Bone marrow (tissue), 2 donors: Measurements from ENCODE around the gene BCL2L12.
A peak's percentile ranks its signal among the peaks of the same experiment; 100 is the strongest.
"Not testable (repeated sequence)": the region's sequence is repeated elsewhere in the genome, so short reads cannot be mapped to it uniquely, and the experiment has no call there.

Source experiments
- DNase-seq, 2 donors: peaks; one replicate each; lab custom pipeline; 2025; lab: John Stamatoyannopoulos, UW

The BCL2L12 gene

GRCh38 chr19:49665351-49666119, at the start of gene BCL2L12, which contains the start of gene IRF3:
BCL2L12 (plus strand) TSS chr19:49665933; CDS start chr19:49666693, 760 bp downstream.
IRF3 (minus strand) TSS chr19:49665857; CDS start chr19:49664838, 1,019 bp downstream.
- peak; percentile 90 to 91 for DNase-seq

- DNase-seq, result no peak
These were observed 49.2 kb upstream of the BCL2L12 start for GRCh38 chr19:49616532-49616931.

- no peak for DNase-seq
These were observed 48.8 kb upstream of the BCL2L12 start for GRCh38 chr19:49616945-49617344.

GRCh38 chr19:49617860-49618259, 47.9 kb upstream of the BCL2L12 start:
- DNase-seq, result not testable (repeated sequence)

GRCh38 chr19:49624967-49625910, 40.5 kb upstream of the BCL2L12 start:
- DNase-seq, result no peak

- DNase-seq, result no peak
These were observed 39.5 kb upstream of the BCL2L12 start for GRCh38 chr19:49626226-49626625.

GRCh38 chr19:49629659-49630058, 36.1 kb upstream of the BCL2L12 start:
- no peak for DNase-seq

GRCh38 chr19:49631014-49631588, 34.6 kb upstream of the BCL2L12 start:
- no peak for DNase-seq

- no peak for DNase-seq
These were observed 34.0 kb upstream of the BCL2L12 start for GRCh38 chr19:49631610-49632192.

- no peak for DNase-seq
These were observed 33.2 kb upstream of the BCL2L12 start for GRCh38 chr19:49632576-49632975.

GRCh38 chr19:49633273-49633672, 32.5 kb upstream of the BCL2L12 start:
- DNase-seq, result not testable (repeated sequence)

GRCh38 chr19:49635530-49636232, 30.1 kb upstream of the BCL2L12 start:
- no peak for DNase-seq

- no peak for DNase-seq
These were observed 29.4 kb upstream of the BCL2L12 start for GRCh38 chr19:49636233-49636932.

- DNase-seq, result peak in 1 of 2 donors; percentile 7
These were observed 27.7 kb upstream of the BCL2L12 start for GRCh38 chr19:49637821-49638738.

GRCh38 chr19:49639401-49640112, 26.2 kb upstream of the BCL2L12 start:
- no peak for DNase-seq

- peak; percentile 94 to 100 for DNase-seq
These were observed 25.4 kb upstream of the BCL2L12 start, which contains the start of gene RRAS for GRCh38 chr19:49640113-49640898. RRAS (minus strand) TSS chr19:49640143; CDS start chr19:49640098, 45 bp downstream.

GRCh38 chr19:49641688-49642491, 23.8 kb upstream of the BCL2L12 start, which contains the start of gene SCAF1:
SCAF1 (plus strand) TSS chr19:49642209; CDS start chr19:49645027, 2,818 bp downstream.
- peak; percentile 91 to 98 for DNase-seq
